ENCODE measurements around the gene PLIN3. TPM values are rescaled to one million over a fixed set of nuclear protein-coding genes. Genes with fewer than 3 reads are reported as not detected.

Gene PLIN3
- total and polyA plus RNA-seq, 2 of the 8 experiments (the other 6 are each of a cell fraction or from before 2014, with no cell fraction given) = 60.7 to 61.5 TPM

DNA sequence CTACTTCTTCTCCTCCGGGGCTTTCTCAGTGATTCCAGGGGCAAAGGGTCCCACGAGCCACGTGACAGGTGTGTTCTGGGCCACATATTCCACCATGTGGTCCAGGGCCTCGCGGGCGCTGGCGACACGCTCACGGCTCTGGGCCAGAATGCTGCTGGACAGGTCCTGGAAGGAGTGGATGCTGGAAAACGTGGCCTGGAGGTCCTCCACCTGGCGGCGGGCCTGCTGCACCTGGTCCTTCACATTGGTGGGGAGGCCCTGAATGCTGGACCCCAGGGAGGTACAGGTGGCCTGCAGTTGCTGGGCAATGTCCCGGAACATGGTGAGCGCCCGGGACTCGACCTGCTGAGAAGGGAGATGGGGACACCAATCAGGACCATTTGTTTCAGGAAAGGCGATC lies 28.3 kb downstream of the PLIN3 start (continued):
- TF ChIP-seq USF2 (IDR thresholded peaks at IDR 0.05; ENCODE audit: low read length) (no peak), BCL11A (IDR thresholded peaks at IDR 0.05; ENCODE audit: low read depth in 2 of 2, low read length in 2 of 2) (no peak)
